H1 (cell line): ENCODE data around the gene SYF2. TPM values are rescaled to one million over a fixed set of nuclear protein-coding genes. Genes with fewer than 3 reads are reported as not detected.

Experiments used
- ASH2L ChIP-seq: fragments of 200-600, 300-600 bp; sonication (generic); IDR thresholded peaks from one replicate; pipeline ENCODE4 v1.7.1; 2017; ENCODE audit warnings: low read length
- E2F6 ChIP-seq: IDR thresholded peaks from 2 replicates; pipeline ENCODE4 v1.6.1; 2012; ENCODE audit warnings: inconsistent platforms
- GTF2F1 ChIP-seq: IDR thresholded peaks from 2 replicates; pipeline ENCODE4 v1.6.1; 2012; ENCODE audit warnings: low read depth, low read length, improper control_type of control experiment, borderline replicate concordance
- HDAC2 ChIP-seq, 2 experiments: fragments of 300-600 bp in 1 of 2; sonication (generic) in 1 of 2; IDR thresholded peaks; 2 replicates each; pipeline ENCODE4 v1.6.1; 2011 to 2012; ENCODE audit warnings: low read depth in 2 of 2, low read length in 2 of 2, mild to moderate bottlenecking in 2 of 2, moderate library complexity in 2 of 2, borderline replicate concordance in 1 of 2, inconsistent platforms in 1 of 2
- JUND ChIP-seq: IDR thresholded peaks from 2 replicates; pipeline ENCODE4 v1.6.1; 2011; ENCODE audit warnings: mild to moderate bottlenecking, improper control_type of control experiment, low read length
- KDM1A ChIP-seq: fragments of 200-600, 300-600 bp; sonication (generic); IDR thresholded peaks from 2 replicates; pipeline ENCODE4 v1.7.1; 2016; ENCODE audit warnings: mild to moderate bottlenecking, low read length, borderline replicate concordance
- PHF8 ChIP-seq: fragments of 200-600 bp; sonication (generic); conservative IDR thresholded peaks from 2 replicates; pipeline ENCODE4 v1.7.1; 2012; ENCODE audit warnings: low read depth, mild to moderate bottlenecking, inconsistent platforms, low read length, moderate library complexity
- POLR2A ChIP-seq, 2 experiments: IDR thresholded peaks; 1 replicate in 1 of 2; 2 replicates in 1 of 2; pipeline ENCODE4 v1.6.1; 2011; ENCODE audit warnings: low read depth in 2 of 2, low read length in 2 of 2, mild to moderate bottlenecking in 2 of 2; ENCODE audit errors: control extremely low read depth in 1 of 2
- POU5F1 ChIP-seq: IDR thresholded peaks from 2 replicates; pipeline ENCODE4 v1.6.1; 2011; ENCODE audit warnings: low read depth, mild to moderate bottlenecking, low read length, moderate library complexity
- SIRT6 ChIP-seq: IDR thresholded peaks from one replicate; pipeline ENCODE4 v1.7.1; 2012; ENCODE audit warnings: low read length, inconsistent platforms
- SP1 ChIP-seq: IDR thresholded peaks from 2 replicates; pipeline ENCODE4 v1.6.1; 2011; ENCODE audit warnings: low read depth, low read length
- polyA plus RNA-seq, 7 experiments: library from polyadenylated mRNA; depleted of rRNA in 3 of 7; stranded (reverse) in 5 of 7; unstranded in 2 of 7; fragments of >200 nt in 5 of 7; fragments of 200-250 nt in 2 of 7; gene quantifications; 1 replicate in 5 of 7; 2 replicates in 1 of 7; 4 replicates in 1 of 7; pipeline versions ENCODE4 v1.2.1 to v1.2.3, GENCODE V29; 2011 to 2013; ENCODE audit warnings: missing spikeins in 2 of 7, mixed read lengths in 2 of 7
- total RNA-seq: library from RNA; stranded (reverse); fragmentation: NEBNext Ultra II Directional; extraction: Animal tissue kit (Norgen Biotek cat#: 25700); gene quantifications from 2 replicates; pipeline ENCODE4 v1.2.1, GENCODE V29; 2021

Gene SYF2
- total and polyA plus RNA-seq, 2 of the 8 experiments (the other 6 are each of a cell fraction or from before 2014, with no cell fraction given), result 7.5 to 33.0 TPM

- TF ChIP-seq E2F6 (no peak), HDAC2 (IDR thresholded peaks at IDR 0.05; ENCODE audit: borderline replicate concordance in 1 of 2, low read depth in 2 of 2, low read length in 2 of 2) (peak; percentile 2 to 75; a peak in 1 of 4 replicates), POU5F1 (no peak), KDM1A (no peak), POLR2A (IDR thresholded peaks at IDR 0.05; ENCODE audit: control extremely low read depth in 1 of 2, low read depth in 2 of 2, low read length in 2 of 2) (peak; percentile 75 to 96), SP1 (no peak), GTF2F1 (0 out of 2 replicates have a peak, but pooled peaks have one; percentile 24), SIRT6 (no peak), ASH2L (peak; percentile 77), JUND (no peak), PHF8 (peak; percentile 85)
Measured at GRCh38 chr1:25232027-25232865, at the start of gene SYF2 (continued).
